Activated naive CD4-positive, alpha-beta T cell treated with Interleukin-2 at 50 U/mL for 16 hours (primary cell): ENCODE results near the gene LMAN2.

ENCODE experiments used
- DNase-seq: peaks from one replicate; pipeline ENCODE4 v3.0.0-alpha.2; 2020

Gene LMAN2, protein sequence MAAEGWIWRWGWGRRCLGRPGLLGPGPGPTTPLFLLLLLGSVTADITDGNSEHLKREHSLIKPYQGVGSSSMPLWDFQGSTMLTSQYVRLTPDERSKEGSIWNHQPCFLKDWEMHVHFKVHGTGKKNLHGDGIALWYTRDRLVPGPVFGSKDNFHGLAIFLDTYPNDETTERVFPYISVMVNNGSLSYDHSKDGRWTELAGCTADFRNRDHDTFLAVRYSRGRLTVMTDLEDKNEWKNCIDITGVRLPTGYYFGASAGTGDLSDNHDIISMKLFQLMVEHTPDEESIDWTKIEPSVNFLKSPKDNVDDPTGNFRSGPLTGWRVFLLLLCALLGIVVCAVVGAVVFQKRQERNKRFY

DNA sequence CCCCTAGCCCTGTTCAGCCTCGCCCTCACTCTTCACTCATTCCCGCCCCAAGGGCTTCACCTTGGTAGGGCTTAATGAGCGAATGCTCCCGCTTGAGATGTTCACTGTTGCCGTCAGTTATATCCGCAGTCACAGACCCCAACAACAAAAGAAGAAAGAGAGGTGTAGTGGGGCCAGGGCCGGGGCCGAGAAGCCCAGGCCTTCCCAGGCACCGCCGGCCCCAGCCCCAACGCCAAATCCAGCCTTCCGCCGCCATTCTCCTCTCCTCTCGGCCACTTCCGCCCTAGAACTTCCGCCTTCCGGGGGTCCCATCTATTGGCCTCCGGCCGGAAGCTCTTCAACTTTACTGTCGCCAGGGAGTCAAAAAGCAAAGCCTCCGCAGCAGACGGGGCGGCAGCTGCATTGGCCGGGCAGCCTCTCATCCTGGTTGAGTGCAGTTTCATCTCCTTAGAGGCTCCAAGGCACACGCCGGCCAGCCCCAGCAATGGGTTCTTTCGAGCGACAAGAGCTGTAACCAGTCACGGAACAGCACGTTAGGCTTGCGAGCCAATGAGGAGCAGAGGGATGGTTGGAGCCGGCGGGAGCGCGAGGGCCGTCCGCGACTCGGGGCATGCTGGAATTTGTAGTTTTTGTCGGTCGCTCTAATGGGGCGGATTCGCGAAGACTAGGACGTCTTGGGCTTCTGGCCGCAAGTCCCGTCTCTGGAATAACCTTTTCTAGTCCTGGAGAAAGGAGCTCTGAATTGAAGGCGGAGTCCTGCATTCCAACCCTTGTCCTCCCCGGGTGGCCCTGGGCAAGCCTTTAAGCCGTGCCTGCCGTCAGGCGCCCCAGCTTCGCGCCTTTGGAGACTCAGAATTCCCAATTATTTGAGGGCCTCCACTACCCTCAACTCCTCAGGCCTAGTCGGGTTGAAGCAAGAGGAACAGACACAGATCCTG is at the start of gene LMAN2:
Gene LMAN2, minus strand, starts transcription at position 277 of the 938 bp plus-strand sequence. Its CDS starts 21 bp downstream, at position 256.
- peak; percentile 91 for DNase-seq

DNA sequence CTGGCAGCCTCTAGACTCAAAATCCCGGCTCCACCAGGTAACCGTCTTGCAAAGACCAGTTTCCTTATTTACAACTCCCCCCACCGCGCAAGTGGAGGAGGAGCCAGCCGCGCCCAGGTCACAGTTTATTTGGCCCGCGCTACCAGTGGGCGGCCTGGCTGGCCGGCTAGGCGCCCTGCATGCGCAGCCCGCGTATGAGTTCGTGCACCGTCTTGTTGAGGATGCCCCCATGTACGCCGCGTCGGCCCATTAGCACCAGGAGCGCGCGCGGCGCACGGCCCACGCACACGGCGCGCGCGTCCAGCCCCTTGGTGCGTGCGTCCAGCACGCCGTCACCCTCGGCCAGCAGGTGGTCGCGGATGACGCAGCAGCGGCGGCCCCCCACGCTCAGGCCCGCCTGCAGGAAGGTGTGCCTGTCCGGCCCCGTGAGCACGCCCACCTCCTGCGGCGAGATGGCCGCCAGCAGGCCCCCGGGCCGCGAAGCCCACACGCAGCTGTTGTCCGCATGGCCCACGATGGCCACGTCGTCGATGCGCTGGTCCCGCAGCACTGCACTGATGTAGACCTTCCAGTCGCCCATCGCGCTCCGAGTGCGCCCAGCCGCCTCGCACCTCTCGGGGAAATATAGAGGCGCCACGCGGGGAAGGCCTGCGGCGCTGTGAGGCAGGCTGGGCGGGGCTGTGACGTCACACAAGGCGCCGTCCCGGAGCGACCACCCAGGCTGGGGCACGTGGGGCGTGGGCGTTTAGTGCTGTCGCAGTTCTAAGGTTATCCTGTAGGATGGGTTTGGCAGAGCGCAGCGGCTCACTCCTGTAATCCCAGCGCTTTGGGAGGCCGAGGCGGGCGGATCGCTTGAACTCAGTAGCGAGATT is 48.8 kb upstream of the LMAN2 start, which contains the start of gene PFN3:
Gene PFN3, minus strand, starts transcription at position 665 of the 872 bp plus-strand sequence. Its CDS starts 85 bp downstream, at position 580.
- DNase-seq = no peak

DNA sequence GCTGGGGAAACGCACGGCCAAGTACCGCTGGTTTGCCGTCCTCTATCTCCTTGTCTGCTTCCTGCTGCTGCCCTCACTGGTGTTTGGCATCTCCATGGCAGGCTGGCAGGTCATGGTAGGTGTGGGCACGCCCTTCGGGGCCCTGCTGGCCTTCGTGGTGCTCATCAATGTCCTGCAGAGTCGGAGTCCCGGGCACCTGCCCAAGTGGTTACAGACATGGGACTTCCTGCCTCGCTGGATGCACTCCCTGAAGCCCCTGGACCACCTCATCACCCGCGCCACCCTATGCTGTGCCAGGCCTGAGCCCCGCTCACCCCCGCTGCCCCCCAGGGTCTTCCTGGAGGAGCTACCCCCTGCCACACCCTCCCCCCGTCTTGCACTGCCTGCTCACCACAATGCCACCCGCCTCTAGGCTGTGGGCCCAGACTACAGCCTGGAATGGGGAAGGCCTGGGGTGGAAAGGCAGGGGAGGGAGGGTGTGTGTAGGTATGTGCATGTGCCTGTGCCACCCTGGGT is 46.5 kb upstream of the LMAN2 start:
- no peak for DNase-seq

DNA sequence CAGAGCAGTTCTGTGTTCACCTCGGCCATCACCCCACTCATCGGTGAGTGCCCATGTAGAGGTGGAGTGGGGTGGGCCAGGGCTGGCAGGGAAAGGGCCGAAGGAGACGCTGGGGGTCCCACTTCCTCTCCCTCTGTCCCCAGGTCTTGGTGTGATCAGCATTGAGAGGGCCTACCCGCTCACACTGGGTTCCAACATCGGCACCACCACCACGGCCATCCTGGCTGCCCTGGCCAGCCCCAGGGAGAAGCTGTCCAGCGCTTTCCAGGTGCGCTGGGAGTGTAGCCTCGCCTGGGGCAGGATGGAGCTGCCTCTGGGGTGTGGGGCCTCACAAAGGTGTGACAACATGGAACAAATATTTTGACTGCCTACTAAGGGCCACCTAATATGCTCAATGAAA is 45.3 kb upstream of the LMAN2 start:
- DNase-seq = no peak

DNA sequence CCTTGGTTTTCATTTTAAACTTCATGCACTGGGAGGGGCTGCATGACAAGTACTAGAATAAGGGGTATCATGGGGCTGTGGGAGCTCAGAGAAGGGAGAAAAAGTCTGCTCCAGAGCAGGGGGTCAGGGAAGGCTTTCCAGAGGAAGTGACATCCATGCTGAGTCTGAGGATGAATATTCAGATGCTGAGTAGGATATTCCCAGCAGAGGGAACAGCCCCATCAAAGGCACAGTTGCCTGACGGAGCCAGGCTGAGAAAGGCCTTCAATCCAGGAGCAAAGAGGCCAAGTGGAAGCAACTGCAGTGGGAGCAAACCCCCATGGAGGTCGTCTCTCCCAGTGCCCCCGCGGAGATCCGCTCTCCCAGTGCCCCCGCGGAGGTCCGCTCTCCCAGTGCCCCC is 44.6 kb upstream of the LMAN2 start:
- DNase-seq = no peak

DNA sequence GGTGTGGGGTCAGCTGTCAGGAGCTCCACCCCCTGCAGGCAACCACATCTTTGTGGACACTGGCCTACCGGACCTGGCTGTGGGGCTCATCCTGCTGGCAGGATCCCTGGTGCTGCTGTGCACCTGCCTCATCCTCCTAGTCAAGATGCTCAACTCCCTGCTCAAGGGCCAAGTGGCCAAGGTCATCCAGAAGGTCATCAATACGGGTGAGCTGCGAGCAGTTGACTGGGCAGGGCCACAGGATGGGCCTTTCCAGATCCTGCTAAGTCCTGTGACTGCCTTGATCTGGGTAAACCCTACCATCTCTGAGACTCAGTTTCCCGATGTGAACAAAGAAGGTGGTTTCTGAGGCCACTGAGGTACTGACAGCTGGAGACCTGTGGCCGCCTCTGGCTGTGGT is 42.5 kb upstream of the LMAN2 start:
- no peak for DNase-seq

DNA sequence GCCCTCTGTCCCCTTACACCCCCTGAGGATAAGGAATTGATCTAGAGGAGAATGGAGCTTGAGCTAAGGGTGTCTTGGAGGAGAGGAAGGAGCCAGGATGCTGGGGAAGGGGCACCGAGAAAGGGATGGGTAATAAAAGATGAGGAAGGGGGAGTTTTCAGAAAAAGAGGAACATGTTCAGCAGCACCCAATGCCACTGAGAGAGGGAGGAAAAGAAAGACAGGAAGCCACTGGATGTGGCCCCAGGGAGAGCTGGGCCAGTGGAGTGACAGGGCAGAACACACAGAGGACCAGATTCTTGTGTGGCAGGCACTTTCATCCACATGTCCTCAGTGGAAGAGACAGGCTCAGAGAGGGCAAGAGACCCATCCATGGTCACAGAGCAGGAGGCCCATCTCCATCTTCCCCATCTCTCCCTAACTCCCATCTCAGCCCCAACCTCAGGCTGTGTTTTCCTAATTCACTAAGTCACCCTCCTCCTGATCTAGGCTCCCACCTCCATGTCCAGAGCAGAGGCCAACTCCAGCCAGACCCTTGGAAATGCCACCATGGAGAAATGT is 41.8 kb upstream of the LMAN2 start:
- DNase-seq = no peak

DNA sequence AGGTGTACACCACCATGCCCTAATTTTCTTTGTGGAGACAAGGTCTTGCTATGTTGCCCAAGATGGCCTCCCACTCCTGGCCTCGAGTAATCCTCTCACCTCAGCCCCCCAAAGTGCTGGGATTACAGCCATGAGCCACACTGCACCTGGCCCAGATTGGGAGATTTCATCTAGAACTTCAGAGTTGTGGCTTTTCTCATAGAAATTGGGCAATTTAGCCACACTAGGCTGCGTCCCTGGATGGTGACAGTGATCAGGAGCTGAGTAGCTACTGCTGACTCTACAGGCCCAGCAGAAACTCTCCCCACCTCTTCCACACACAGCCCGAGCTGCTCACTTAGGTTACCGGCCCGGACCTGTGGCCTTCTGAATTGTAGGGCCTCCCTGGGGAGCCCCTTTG is 41.3 kb upstream of the LMAN2 start:
- no peak for DNase-seq

DNA sequence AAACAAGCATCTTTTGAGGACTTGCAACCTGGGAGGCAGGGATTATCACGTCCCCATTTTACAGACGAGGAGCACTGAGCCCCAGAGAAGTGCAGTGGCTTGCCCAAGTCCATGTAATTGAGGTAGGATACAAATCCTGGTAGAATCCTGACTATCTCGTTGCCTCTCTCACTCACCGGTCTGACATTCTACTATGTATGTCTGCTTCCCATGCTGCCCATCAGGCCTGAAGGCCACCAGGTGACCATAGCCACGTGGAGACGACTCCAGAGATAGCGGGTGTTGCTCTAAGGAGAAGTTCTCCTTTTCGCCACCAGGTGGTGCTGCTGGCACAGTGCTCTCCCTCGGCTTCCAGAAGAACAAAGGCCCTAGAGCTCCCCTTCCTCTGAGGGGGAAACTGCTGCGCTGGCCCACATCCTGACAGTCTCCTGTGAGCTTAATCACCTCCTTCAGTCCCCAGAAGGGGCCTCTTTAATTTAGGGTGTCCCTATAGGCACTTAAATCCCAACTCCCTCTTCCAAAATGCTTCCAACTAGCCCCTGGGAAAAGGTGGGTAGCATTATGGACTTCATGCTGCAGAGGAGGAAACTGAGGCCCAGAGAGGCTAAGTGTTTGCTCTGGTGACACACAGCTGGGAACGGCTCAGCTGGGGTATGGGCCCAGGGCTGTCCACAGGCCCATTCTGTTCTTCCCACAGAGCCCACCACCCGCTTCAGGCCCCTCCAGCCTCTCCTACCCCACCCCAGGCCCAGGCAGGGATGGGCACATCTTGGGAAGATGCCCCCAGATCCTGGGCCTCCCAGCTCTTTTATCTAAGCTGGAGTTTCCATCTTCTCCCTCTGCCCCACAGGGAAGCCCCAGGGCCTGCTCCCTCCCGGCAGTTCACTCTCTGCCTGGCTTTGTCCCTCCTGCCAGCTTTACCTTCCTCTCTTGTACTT is 39.2 kb upstream of the LMAN2 start:
- peak; percentile 87 for DNase-seq

DNA sequence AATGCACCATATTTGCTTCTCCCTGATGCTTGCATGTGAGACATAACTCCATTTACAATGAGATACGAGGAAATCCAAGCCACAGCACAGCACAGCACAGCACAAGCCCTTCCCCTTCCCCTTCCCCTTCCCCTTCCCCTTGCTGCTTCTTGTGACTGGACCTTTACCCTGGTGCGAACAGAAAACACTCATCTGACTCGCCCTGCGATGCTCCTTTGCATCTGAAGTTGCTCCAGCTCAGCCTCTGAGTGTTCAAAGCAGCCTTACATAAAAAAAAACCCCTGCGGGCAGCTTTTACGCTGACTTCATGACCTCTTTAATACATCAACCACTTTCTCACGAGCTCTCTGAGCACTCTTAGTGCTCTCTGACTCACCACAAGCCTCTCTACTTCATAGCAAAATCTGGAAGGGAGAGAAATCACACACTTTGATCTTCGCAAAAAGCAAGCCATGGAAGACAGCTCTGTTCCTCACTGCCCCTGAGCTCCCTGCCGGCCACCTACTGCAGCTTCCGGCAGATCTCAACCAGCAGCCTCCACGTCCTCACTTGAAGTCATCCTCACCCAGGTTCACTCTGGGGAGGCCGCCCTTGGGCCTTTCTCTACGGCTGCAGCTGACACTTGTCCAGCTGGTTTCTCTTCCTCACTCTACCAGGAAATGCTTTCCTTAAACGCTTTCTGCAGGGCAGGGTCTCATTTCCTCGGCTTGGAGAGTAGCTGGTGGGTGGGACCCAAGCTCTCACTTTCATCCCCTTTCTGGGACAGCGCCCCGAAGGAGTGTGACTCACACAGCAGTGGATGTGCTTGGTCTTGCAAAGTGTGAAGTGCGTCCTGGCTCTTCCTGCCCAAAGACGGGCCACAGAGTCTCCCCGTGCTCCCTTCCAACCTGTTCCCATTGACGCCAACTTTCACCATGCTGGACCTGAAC is 38.0 kb upstream of the LMAN2 start:
- peak; percentile 69 for DNase-seq

DNA sequence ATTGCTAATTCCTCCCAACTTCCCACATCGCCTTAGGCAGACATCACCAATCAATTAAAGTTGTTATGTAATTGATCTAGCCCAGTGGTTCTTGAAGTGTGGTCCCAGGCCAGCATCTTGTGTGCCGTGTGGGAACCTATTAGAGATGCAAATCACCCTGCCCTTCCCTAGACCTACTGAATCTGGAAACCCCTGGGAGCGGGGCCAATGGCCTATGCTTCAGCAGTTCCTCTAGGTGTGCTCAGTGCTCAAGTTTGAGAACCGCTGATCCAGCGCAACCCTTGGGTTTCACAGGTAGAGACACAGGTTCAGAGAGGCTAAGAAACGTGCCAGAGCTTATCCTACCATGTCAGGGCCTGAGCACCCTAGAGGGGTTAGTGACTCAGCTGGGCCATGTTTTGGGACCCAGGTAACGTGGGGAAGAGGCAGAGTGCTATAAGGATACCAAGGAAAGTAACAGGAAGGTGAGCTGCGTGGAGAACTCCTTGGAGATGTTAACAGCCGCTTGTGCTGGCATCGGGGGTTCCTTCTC is 37.1 kb upstream of the LMAN2 start:
- no peak for DNase-seq

DNA sequence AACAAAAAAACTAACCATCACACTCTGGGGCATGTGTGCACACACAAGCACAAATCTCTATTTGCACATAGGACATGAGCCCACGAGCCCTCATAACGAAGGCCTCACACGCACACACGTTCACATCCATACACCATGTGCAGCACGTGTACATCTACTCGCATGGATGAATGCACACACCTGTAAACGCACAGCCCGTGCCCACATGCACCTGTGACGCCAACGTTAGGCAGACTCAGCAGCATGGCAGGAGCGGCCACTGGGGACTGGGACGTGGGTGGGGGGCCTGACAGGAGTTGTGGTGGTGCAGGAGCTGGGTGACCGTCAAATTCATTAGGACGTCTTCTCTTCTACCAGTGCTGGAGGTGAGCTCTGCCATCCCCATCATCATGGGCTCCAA is 35.9 kb upstream of the LMAN2 start:
- no peak for DNase-seq

DNA sequence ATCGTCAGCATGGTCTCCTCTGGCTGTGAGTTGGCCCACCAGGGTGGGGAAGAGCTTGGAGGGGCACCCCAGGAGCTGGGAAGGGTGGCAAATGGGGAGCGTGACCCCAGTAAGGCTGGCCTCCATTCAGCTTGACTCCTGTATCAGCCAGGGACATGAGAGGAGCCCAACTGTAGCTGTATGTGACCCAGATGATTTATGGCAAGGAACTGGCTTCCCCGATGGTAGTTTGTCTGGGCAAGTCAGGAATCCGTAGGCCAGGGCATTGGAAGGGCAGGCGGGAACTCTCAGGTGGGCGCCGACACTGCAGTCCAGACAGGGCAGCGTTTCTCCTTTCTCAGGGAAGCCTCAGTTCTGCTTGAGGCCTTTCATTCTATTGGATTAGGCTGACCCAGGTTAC is 35.1 kb upstream of the LMAN2 start:
- no peak for DNase-seq

DNA sequence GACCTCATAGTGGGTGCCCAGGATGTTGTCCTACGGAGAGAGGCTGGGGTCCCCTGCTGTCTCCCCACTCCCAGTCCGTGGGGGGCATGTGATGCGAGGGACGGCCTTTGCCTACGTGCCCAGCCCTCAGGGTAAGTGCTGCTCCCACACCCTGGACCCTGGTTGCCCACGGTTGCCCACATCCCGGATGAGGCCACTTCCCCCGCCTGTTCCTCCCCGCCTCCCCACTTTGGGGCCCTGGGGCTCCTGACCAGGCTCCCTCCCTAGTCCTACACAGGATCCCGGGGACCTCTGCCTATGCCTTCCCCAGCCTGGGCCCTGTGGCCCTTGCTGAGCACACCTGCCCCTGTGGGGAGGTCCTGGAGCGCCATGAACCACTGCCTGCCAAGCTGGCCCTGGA is 34.3 kb upstream of the LMAN2 start:
- DNase-seq = no peak

DNA sequence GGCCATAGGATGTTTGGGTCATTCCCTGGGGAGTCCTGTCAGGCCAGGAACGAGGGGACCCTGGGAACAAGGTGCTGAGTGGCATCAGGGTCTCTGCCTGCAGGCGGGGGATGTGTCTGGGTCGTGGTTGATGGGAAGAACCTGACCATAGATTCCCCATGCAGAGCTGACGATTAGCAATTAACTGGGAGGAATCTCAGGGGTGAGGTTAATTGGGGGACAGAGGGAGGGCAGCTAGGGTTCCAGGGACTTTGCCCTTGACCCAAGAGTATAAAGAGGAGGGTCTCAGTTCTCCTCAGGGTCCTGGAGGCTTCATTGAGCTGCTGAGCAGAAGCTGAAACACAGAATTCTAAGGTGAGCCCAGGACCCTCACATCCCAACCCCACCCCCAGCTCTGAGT is 32.7 kb upstream of the LMAN2 start, which contains the start of gene SLC34A1:
Gene SLC34A1, plus strand, starts transcription at position 301 of the 400 bp plus-strand sequence. CDS start 1,308 bp downstream, outside the sequence.
- no peak for DNase-seq

DNA sequence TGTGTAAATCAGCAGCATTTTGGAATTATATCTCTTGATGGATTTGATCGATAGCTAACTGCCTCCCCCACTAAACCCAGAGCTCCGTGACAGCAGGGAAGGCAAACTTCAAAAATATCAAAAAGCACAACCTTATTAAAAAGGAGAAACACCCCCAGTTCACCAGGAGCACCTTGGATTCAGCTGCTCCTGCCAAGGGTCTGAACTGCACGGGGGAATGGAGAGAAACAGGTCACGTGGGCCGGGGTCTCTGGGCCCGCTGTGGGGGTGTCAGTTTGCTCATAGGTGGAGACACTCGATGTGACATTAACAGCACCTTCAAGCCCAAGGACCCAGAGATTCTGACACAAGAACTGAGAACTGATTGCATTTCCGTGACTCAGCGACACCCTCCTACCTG is 31.7 kb upstream of the LMAN2 start:
- DNase-seq = no peak

DNA sequence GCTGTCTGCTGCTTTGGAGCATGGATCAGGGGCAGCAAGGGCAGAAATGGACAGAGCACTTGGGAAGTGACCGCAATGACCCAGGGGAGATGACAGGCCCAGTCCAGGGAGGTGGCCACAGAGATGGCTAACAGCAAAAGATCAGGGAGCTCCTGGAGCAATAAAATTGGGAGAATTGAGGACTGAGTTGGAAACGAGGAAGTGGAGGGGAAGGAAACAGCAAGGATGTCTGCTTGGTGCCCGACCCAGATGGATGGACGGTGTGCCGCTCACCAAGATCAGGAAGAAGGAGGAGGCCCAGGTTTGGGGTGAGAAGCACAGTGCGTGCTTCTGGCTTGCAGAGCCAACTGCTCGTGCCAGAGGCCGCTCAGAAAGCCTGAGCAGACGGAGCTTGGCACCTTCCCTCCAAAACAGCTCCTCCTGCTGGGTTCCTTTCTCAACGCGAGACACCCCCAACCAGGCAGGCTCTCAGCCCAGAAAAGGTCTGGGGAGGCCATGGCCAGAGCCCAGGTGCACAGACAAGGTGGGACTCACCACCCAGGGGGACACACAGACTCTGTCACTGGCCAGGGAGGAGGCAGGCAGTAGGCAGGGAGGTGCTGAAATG is 31.1 kb upstream of the LMAN2 start:
- no peak for DNase-seq

DNA sequence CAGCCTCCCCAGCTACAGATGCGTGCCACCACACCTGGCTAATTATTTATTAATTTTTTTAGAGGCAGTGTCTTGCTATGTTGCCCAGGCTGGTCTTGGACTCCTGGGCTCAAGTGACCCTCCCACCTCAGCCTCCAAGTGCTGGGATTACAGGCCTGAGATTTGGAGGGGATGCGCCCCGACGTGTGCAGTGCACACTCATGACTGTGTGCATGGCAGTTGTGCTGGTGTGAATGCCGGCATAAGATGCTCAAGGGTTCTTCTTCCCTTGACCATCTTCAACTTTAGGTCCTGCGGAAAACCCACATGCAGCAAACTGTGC is 29.3 kb upstream of the LMAN2 start:
- DNase-seq = no peak
